ENCODE measurements around the gene DNAH17. TPM values are rescaled to one million over a fixed set of nuclear protein-coding genes. Genes with fewer than 3 reads are reported as not detected.

Gene DNAH17
- total RNA-seq, 2 donors from 2014 or later = 0.76 to 1.0 TPM

GRCh38 chr17:78451753-78452152 lies 125.4 kb downstream of the DNAH17 start:
- no peak for ATAC-seq (replicated peaks in 1 of 2)

GRCh38 chr17:78450696-78451345 lies 126.4 kb downstream of the DNAH17 start:
- Mint-ChIP-seq H3K9me3 (peaks cover 0 to 2% of the 10 kb centered on the region in 2 donors), H3K4me3 (no peak overlapping the region), H3K27ac (no peak overlapping the region), H3K36me3 (ENCODE audit: insufficient read depth in 2 of 2) (no peaks in the 10 kb centered on the region), H3K27me3 (ENCODE audit: low read depth) (no peaks in the 10 kb centered on the region), H3K4me1 (ENCODE audit: low read depth) (no peaks in the 10 kb centered on the region)
- no peak for DNase-seq
- ATAC-seq (replicated peaks in 1 of 2) = no peak

More at GRCh38 chr17:78451753-78452152, 125.4 kb downstream of the DNAH17 start:
- H3K4me3 Mint-ChIP-seq = no peak overlapping the region
- H3K9me3 Mint-ChIP-seq = peaks cover 0 to 2% of the 10 kb centered on the region in 2 donors
- no peaks in the 10 kb centered on the region for H3K27me3 Mint-ChIP-seq (ENCODE audit: low read depth)
- H3K36me3 Mint-ChIP-seq (ENCODE audit: insufficient read depth in 2 of 2) = no peaks in the 10 kb centered on the region
- no peak for DNase-seq
- no peak overlapping the region for H3K27ac Mint-ChIP-seq
- no peaks in the 10 kb centered on the region for H3K4me1 Mint-ChIP-seq (ENCODE audit: low read depth)

- Mint-ChIP-seq H3K27me3 (ENCODE audit: low read depth) (no peaks in the 10 kb centered on the region), H3K4me3 (no peak overlapping the region), H3K9me3 (peaks cover 0 to 2% of the 10 kb centered on the region in 2 donors), H3K27ac (no peak overlapping the region), H3K36me3 (ENCODE audit: insufficient read depth in 2 of 2) (no peaks in the 10 kb centered on the region), H3K4me1 (ENCODE audit: low read depth) (no peaks in the 10 kb centered on the region)
- no peak for DNase-seq
- no peak for ATAC-seq (replicated peaks in 1 of 2)
These were observed 127.1 kb downstream of the DNAH17 start for GRCh38 chr17:78449983-78450595.

- Mint-ChIP-seq H3K27ac (no peak overlapping the region), H3K36me3 (ENCODE audit: insufficient read depth in 2 of 2) (no peaks in the 10 kb centered on the region)
- DNase-seq = no peak
These were observed 128.7 kb downstream of the DNAH17 start for GRCh38 chr17:78448356-78448993.

GRCh38 chr17:78446833-78447232 lies 130.4 kb downstream of the DNAH17 start:
- ATAC-seq (replicated peaks in 1 of 2) = no peak
- H3K4me3 Mint-ChIP-seq = no peak overlapping the region
- no peak overlapping the region for H3K27ac Mint-ChIP-seq

More at GRCh38 chr17:78448356-78448993, 128.7 kb downstream of the DNAH17 start:
- ATAC-seq (replicated peaks in 1 of 2) = no peak
- no peaks in the 10 kb centered on the region for H3K27me3 Mint-ChIP-seq (ENCODE audit: low read depth)
- no peak overlapping the region for H3K4me3 Mint-ChIP-seq
- no peaks in the 10 kb centered on the region for H3K4me1 Mint-ChIP-seq (ENCODE audit: low read depth)
- peaks cover 0 to 2% of the 10 kb centered on the region in 2 donors for H3K9me3 Mint-ChIP-seq

GRCh38 chr17:78444392-78444791 lies 132.8 kb downstream of the DNAH17 start:
- Mint-ChIP-seq H3K4me3 (no peak overlapping the region), H3K4me1 (ENCODE audit: low read depth) (no peaks in the 10 kb centered on the region)
- ATAC-seq (replicated peaks in 1 of 2) = no peak

More at GRCh38 chr17:78446833-78447232, 130.4 kb downstream of the DNAH17 start:
- Mint-ChIP-seq H3K4me1 (ENCODE audit: low read depth) (no peaks in the 10 kb centered on the region), H3K9me3 (peaks cover 0 to 2% of the 10 kb centered on the region in 2 donors), H3K27me3 (ENCODE audit: low read depth) (no peaks in the 10 kb centered on the region), H3K36me3 (ENCODE audit: insufficient read depth in 2 of 2) (no peaks in the 10 kb centered on the region)
- no peak for DNase-seq

GRCh38 chr17:78442648-78443218 lies 134.5 kb downstream of the DNAH17 start:
- H3K27ac Mint-ChIP-seq = no peak overlapping the region
- H3K9me3 Mint-ChIP-seq = peaks cover 0 to 2% of the 10 kb centered on the region in 2 donors
- H3K27me3 Mint-ChIP-seq (ENCODE audit: low read depth) = no peaks in the 10 kb centered on the region
- H3K4me3 Mint-ChIP-seq = no peak overlapping the region
- ATAC-seq (replicated peaks in 1 of 2) = peak in 1 of 2 donors; percentile 28
- no peaks in the 10 kb centered on the region for H3K36me3 Mint-ChIP-seq (ENCODE audit: insufficient read depth in 2 of 2)
- no peak for DNase-seq
- H3K4me1 Mint-ChIP-seq (ENCODE audit: low read depth) = no peaks in the 10 kb centered on the region

More at GRCh38 chr17:78444392-78444791, 132.8 kb downstream of the DNAH17 start:
- no peak overlapping the region for H3K27ac Mint-ChIP-seq
- no peaks in the 10 kb centered on the region for H3K36me3 Mint-ChIP-seq (ENCODE audit: insufficient read depth in 2 of 2)
- H3K27me3 Mint-ChIP-seq (ENCODE audit: low read depth) = no peaks in the 10 kb centered on the region
- peaks cover 0 to 2% of the 10 kb centered on the region in 2 donors for H3K9me3 Mint-ChIP-seq
- no peak for DNase-seq

GRCh38 chr17:78441271-78441971 lies 135.8 kb downstream of the DNAH17 start:
- Mint-ChIP-seq H3K4me1 (ENCODE audit: low read depth) (no peaks in the 10 kb centered on the region), H3K36me3 (ENCODE audit: insufficient read depth in 2 of 2) (no peaks in the 10 kb centered on the region), H3K9me3 (peaks cover 0 to 2% of the 10 kb centered on the region in 2 donors), H3K4me3 (no peak overlapping the region), H3K27ac (no peak overlapping the region), H3K27me3 (ENCODE audit: low read depth) (no peaks in the 10 kb centered on the region)
- ATAC-seq (replicated peaks in 1 of 2) (peak; percentile 22 to 70), DNase-seq (no peak)

- peaks cover 0 to 2% of the 10 kb centered on the region in 2 donors for H3K9me3 Mint-ChIP-seq
- no peak for DNase-seq
- no peak overlapping the region for H3K4me3 Mint-ChIP-seq
- no peaks in the 10 kb centered on the region for H3K36me3 Mint-ChIP-seq (ENCODE audit: insufficient read depth in 2 of 2)
- ATAC-seq (replicated peaks in 1 of 2) = no peak
- H3K4me1 Mint-ChIP-seq (ENCODE audit: low read depth) = no peaks in the 10 kb centered on the region
- H3K27me3 Mint-ChIP-seq (ENCODE audit: low read depth) = no peaks in the 10 kb centered on the region
- H3K27ac Mint-ChIP-seq = no peak overlapping the region
These were observed 138.4 kb downstream of the DNAH17 start for GRCh38 chr17:78438694-78439325.

- H3K4me3 Mint-ChIP-seq = no peak overlapping the region
- ATAC-seq (replicated peaks in 1 of 2) = peak in 1 of 2 donors; percentile 3
These were observed 138.9 kb downstream of the DNAH17 start for GRCh38 chr17:78438271-78438691.

GRCh38 chr17:78437508-78438169 lies 139.6 kb downstream of the DNAH17 start:
- Mint-ChIP-seq H3K27me3 (ENCODE audit: low read depth) (no peaks in the 10 kb centered on the region), H3K4me3 (no peak overlapping the region), H3K4me1 (ENCODE audit: low read depth) (no peaks in the 10 kb centered on the region), H3K27ac (peak overlapping the region; percentile 45), H3K9me3 (peaks cover 0 to 2% of the 10 kb centered on the region in 2 donors), H3K36me3 (ENCODE audit: insufficient read depth in 2 of 2) (no peaks in the 10 kb centered on the region)
- ATAC-seq (replicated peaks in 1 of 2) (peak; percentile 10 to 16), DNase-seq (no peak)

More at GRCh38 chr17:78438271-78438691, 138.9 kb downstream of the DNAH17 start:
- no peak overlapping the region for H3K27ac Mint-ChIP-seq
- no peaks in the 10 kb centered on the region for H3K4me1 Mint-ChIP-seq (ENCODE audit: low read depth)
- DNase-seq = no peak
- H3K9me3 Mint-ChIP-seq = peaks cover 0 to 2% of the 10 kb centered on the region in 2 donors
- no peaks in the 10 kb centered on the region for H3K36me3 Mint-ChIP-seq (ENCODE audit: insufficient read depth in 2 of 2)
- no peaks in the 10 kb centered on the region for H3K27me3 Mint-ChIP-seq (ENCODE audit: low read depth)

Measured in activated T-cell treated with anti-CD3 and anti-CD28 coated beads, Interleukin-2, amount 50 U/mL, for 72 hours (primary cell).